Heart right ventricle (tissue), 16 donors: Measurements from ENCODE around the gene RNF41. TPM values are rescaled to one million over a fixed set of nuclear protein-coding genes. Genes with fewer than 3 reads are reported as not detected.
A peak's percentile ranks its signal among the peaks of the same experiment; 100 is the strongest.

Experiments
- ATAC-seq, 8 donors: fragments of 200-7000 bp; cut with Tn5 transposase; one replicate each; pipeline ENCODE4 v1.9.1; 2020; ENCODE audit warnings: mild to moderate bottlenecking in 8 of 8, moderate library complexity in 8 of 8, moderate number of reproducible peaks in 1 of 8
- DNase-seq, 2 donors: peaks; one replicate each; pipeline ENCODE4 v3.0.0-alpha.2; 2020
- H3K27ac ChIP-seq, 10 donors: fragments of 200-600 bp; sonication (generic) in 2 of 10; one replicate each; pipeline versions ENCODE4 v1.5.0 to v1.8.0; 2020 to 2022; ENCODE audit warnings: mild to moderate bottlenecking in 3 of 10
- H3K27me3 ChIP-seq, 7 donors: fragments of 200-600 bp; one replicate each; pipeline ENCODE4 v1.8.0; 2021 to 2022; ENCODE audit warnings: mild to moderate bottlenecking in 2 of 7
- H3K36me3 ChIP-seq, 9 donors: fragments of 200-600 bp; sonication (generic) in 1 of 9; one replicate each; pipeline versions ENCODE4 v1.5.0 to v1.8.0; 2020 to 2022; ENCODE audit warnings: mild to moderate bottlenecking in 2 of 9
- H3K4me1 ChIP-seq, 9 donors: fragments of 200-600 bp; sonication (generic) in 1 of 9; one replicate each; pipeline versions ENCODE4 v1.5.0 to v1.8.0; 2020 to 2022; ENCODE audit warnings: mild to moderate bottlenecking in 4 of 9
- H3K4me3 ChIP-seq, 10 donors: fragments of 200-600 bp; sonication (generic) in 2 of 10; one replicate each; pipeline versions ENCODE4 v1.5.0 to v1.8.0; 2020 to 2022; ENCODE audit warnings: mild to moderate bottlenecking in 7 of 10, moderate library complexity in 2 of 10
- H3K9me3 ChIP-seq, 11 donors: fragments of 200-600 bp in 10 of 11; sonication (generic) in 2 of 11; one replicate each; pipeline versions ENCODE4 v1.5.0 to v1.8.0; 2013 to 2022; ENCODE audit warnings: mild to moderate bottlenecking in 2 of 11, control low read depth in 1 of 11, moderate library complexity in 1 of 11
- CTCF ChIP-seq, 9 donors: fragments of 200-600 bp; sonication (generic) in 2 of 9; IDR thresholded peaks; one replicate each; pipeline versions ENCODE4 v1.5.0 to v1.8.0; 2021 to 2022; ENCODE audit warnings: antibody characterized with exemption in 9 of 9, mild to moderate bottlenecking in 5 of 9, moderate library complexity in 1 of 9
- WGBS, 2 donors: extraction: QIAGEN DNeasy Blood & Tissue Kit; methylation state at CpG; one replicate each; pipeline ENCODE4 v1.1.7; 2013; ENCODE audit warnings: inconsistent platforms in 1 of 2; 5-methylcytosine and 5-hydroxymethylcytosine counted together
- intact Hi-C, 10 donors: fragments of 100-400 bp; cut with DNase I; formaldehyde crosslinking; loops; one replicate each; pipeline versions ENCODE4 v1.11.1 to v1.14.2; 2022
- polyA plus RNA-seq, 2 donors: library from polyadenylated mRNA; stranded (reverse); fragments of 200-250 nt; gene quantifications; one replicate each; pipeline ENCODE4 v1.2.3, GENCODE V29; 2013
- total RNA-seq, 10 donors: library from RNA; stranded (reverse); fragmentation: NEBNext Ultra II Directional in 3 of 10; extraction: Animal tissue kit (Norgen Biotek cat#: 25700) in 3 of 10; gene quantifications; one replicate each; pipeline versions ENCODE4 v1.2.1 to v1.2.4, GENCODE V29; 2021 to 2023
- donor health status: Arrhythmogenic right ventricular cardiomyopathy.
- donor health status: ischemic (EF 13 %, LVEDD 7.1; RV severe dilation, severe dysfunction).
- donor health status: healthy with polysubstance abuse.
- donor health status: DM: no; HTN: yes; CAD: no.
- donor health status: DM: no; HTN: no; CAD: no.
- donor health status: ischemic (EF 25% LVEDD 6.9; RV normal size, moderate dysfunction).
- donor health status: ischemic (EF 25% LVEDD 5.7; RV mildly dilated, moderate dysfunction).
- donor health status: healthy.
- donor health status: DM: yes; HTN: yes; CAD: no.
- donor health status: Ischemic cardiomyopathy.
- donor health status: ischemic (EF 35%, LVEDD 5.7; RV mildly dilated, moderate dysfunction).
- donor health status: nonischemic (EF 11% LVEDD 7.7; RV severe dilation, severe dysfunction).
- donor health status: DM: yes; HTN: yes; CAD: no.
- donor health status: PGD.
- donor health status: ischemic (EF 29% LVEDD 5.4; RV normal size, mild dysfunction).
- donor health status: nonischemic (EF 23%, LVEDD 6.1; RV moderate dilation, normal function).

RNF41 gene
- total and polyA plus RNA-seq, 12 donors, result 7.0 to 66.3 (median 46.2) TPM

DNA sequence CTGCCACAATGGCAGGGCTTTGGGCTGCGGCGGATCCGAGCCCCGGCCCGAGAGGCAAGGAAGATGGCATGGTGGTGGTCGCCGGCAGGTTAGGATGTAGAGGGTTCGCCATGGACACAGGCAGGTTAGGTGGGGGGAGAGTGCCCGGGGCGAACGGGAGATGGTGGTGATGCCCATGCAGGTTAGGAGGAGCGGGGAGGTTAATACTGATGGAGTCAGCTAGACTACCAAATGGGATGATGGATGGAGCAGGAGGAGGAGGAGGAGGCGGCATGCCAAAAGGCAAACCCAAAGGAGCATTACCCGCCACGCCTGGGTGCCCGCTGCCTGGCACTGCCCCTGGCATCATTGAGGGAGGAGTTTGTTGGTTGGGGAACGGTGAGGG is 57.4 kb downstream of the RNF41 start:
- intact Hi-C loops, result no loop called here
- WGBS, 2 donors, result 93 to 94% methylated on average over 17 of the region's 17 CpGs
- peaks cover 8 to 100% (median 91%) of the 10 kb centered on the region in 9 donors for H3K36me3 ChIP-seq
- no peaks in the 10 kb centered on the region for H3K9me3 ChIP-seq
- ATAC-seq (peak in 2 of 8 donors; percentile 9 to 22), DNase-seq (no peak)
- peaks cover 17 to 48% (median 26%) of the 10 kb centered on the region in 9 donors for H3K4me1 ChIP-seq
- no peaks in the 10 kb centered on the region for H3K27me3 ChIP-seq
- H3K27ac ChIP-seq, result no peak overlapping the region
- H3K4me3 ChIP-seq, result no peak overlapping the region
- TF ChIP-seq CTCF (IDR thresholded peaks at IDR 0.05), result no peak

DNA sequence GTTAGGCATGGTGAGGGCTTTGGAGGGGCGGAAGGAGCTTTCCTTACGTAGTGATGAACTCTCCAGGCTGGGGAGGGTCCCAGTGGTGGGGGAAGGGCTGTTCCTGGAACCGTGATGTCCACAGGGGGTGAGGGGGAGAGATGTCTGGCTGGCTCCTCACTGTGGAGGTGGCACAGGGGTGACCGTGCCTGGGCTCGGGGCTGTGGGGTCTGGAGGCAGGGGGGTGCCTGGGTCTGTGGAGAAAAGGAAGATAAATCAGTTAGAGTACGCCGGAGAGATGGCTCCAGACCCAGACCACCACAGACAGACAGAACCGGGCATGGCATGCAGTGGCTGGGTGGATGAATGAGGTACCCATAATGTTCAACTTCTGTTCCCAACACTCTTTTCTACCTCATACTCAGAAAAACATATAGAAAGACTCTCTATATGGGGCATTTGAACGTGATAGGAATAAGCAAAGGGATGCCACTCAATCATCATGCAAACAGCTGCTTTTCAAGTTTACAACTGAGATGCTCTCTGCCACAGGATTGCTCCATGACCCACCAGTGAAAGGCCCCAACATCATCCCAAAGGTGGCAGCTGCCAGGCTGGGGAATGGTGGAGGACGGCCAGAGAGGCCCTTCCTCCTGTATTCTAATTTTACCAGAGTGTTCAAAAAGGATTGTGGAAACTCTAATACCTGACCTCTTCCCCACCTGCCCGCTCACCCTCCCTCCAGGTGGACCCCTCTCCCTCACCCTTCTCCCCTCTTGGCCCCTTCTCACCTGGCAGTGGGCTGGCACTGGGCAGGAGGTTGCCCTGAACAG is 58.0 kb downstream of the RNF41 start:
- Histone ChIP-seq H3K4me3 (no peak overlapping the region), H3K36me3 (peaks cover 8 to 95% (median 85%) of the 10 kb centered on the region in 9 donors), H3K27me3 (no peaks in the 10 kb centered on the region), H3K27ac (no peak overlapping the region), H3K4me1 (peaks cover 17 to 50% (median 30%) of the 10 kb centered on the region in 9 donors), H3K9me3 (no peaks in the 10 kb centered on the region)
- ATAC-seq, result peak in 1 of 8 donors; percentile 10
- no peak for TF ChIP-seq CTCF (IDR thresholded peaks at IDR 0.05)
- intact Hi-C loops, result no loop called here
- WGBS, 2 donors, result 61 to 63% methylated on average over 11 of the region's 11 CpGs
- no peak for DNase-seq

GRCh38 chr12:56162468-56163290 is 59.0 kb downstream of the RNF41 start:
- no peak for ATAC-seq
- Histone ChIP-seq H3K27me3 (no peaks in the 10 kb centered on the region), H3K4me3 (no peak overlapping the region), H3K4me1 (peaks cover 17 to 50% (median 34%) of the 10 kb centered on the region in 9 donors), H3K36me3 (peaks cover 8 to 86% (median 78%) of the 10 kb centered on the region in 9 donors), H3K9me3 (no peaks in the 10 kb centered on the region), H3K27ac (peak overlapping the region in 4 of 10 donors; percentile 8 to 97 (median 94))
- TF ChIP-seq CTCF (IDR thresholded peaks at IDR 0.05), result no peak
- no peak for DNase-seq
- WGBS, 2 donors, result 52 to 55% methylated on average over 11 of the region's 11 CpGs
- intact Hi-C loops, result no loop called here

DNA sequence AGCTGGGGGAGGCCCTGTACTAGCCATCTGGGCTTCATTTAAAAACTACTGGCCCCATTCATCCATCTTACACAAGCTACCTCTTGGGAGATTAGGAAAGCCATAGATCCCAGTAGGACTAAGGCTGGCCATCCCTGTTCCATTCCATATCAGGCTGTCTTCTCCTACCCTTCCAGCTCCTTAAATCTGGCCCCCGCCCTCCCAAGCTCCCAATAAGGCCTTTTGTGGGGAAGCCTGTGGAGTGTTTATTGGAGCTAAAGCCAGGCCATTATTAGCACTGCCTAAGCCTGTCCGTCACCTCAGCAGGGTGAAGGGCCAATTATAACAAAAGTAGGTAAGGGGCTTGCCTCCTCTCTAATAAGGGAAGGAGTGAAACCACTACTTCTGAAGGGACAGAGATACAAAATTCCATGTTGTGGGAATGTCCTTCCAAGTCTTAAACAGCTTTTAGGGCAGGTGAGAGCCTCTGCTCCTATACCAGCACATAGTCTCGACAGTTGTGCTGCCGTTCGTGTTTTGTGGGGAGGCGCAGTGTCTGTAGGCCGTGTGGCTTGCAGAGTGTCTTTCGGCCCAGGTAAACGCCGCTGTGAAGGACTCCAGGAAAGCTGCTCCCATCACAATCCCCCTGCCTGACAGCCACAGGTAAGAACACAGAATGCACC is 59.9 kb downstream of the RNF41 start:
- intact Hi-C loops, result loop anchor here in 2 of 10 donors (2.0 kb wide), 2 partner anchors 27 to 43 kb away; partner anchors contain the start of genes SMARCC2 (in 2 of the 2) and ZC3H10 (in 1 of the 2)
- Histone ChIP-seq H3K4me3 (peak overlapping the region in 5 of 10 donors; percentile 73 to 95 (median 83)), H3K4me1 (peaks cover 20 to 59% (median 39%) of the 10 kb centered on the region in 9 donors), H3K36me3 (peaks cover 8 to 77% (median 71%) of the 10 kb centered on the region in 9 donors), H3K9me3 (no peaks in the 10 kb centered on the region), H3K27me3 (no peaks in the 10 kb centered on the region), H3K27ac (peak overlapping the region in 7 of 10 donors; percentile 93 to 99 (median 97))
- WGBS, 2 donors, result 59 to 70% methylated on average over 10 of the region's 10 CpGs
- no peak for TF ChIP-seq CTCF (IDR thresholded peaks at IDR 0.05)
- no peak for DNase-seq
- ATAC-seq, result no peak
